HG03039 (cell line): ENCODE data around the gene HIC1.
A peak's percentile ranks its signal among the peaks of the same experiment; 100 is the strongest.
"Not testable (repeated sequence)": the region's sequence is repeated elsewhere in the genome, so short reads cannot be mapped to it uniquely, and the experiment has no call there.

ENCODE experiments used
- ATAC-seq: cut with Tn5 transposase; IDR thresholded peaks from one replicate; pipeline ENCODE4 v1.9.1; 2021; ENCODE audit warnings: mild to moderate bottlenecking, moderate library complexity; ENCODE audit not compliant: unreplicated experiment

HIC1 gene

GRCh38 chr17:2054512-2055291 lies at the start of gene HIC1:
TSS of gene HIC1 (plus strand) at chr17:2055103. CDS start at chr17:2056691, 1,588 bp downstream.
- peak; percentile 28 for ATAC-seq

GRCh38 chr17:2008332-2009126 lies 46.4 kb upstream of the HIC1 start:
- no peak for ATAC-seq

- no peak for ATAC-seq
Measured at GRCh38 chr17:2009737-2010136, 45.2 kb upstream of the HIC1 start.

GRCh38 chr17:2011411-2012371 lies 43.2 kb upstream of the HIC1 start:
- no peak for ATAC-seq

GRCh38 chr17:2012499-2012898 lies 42.4 kb upstream of the HIC1 start:
- ATAC-seq: no peak

GRCh38 chr17:2013220-2013993 lies 41.5 kb upstream of the HIC1 start:
- ATAC-seq: not testable (repeated sequence)

- ATAC-seq: no peak
Measured at GRCh38 chr17:2013994-2014317, 40.9 kb upstream of the HIC1 start.

GRCh38 chr17:2015314-2015713 lies 39.6 kb upstream of the HIC1 start:
- no peak for ATAC-seq

- no peak for ATAC-seq
Measured at GRCh38 chr17:2016494-2016893, 38.4 kb upstream of the HIC1 start.

- ATAC-seq: no peak
Measured at GRCh38 chr17:2017274-2017941, 37.5 kb upstream of the HIC1 start.

- no peak for ATAC-seq
Measured at GRCh38 chr17:2018716-2019510, 36.0 kb upstream of the HIC1 start.

- ATAC-seq: no peak
Measured at GRCh38 chr17:2019723-2020122, 35.2 kb upstream of the HIC1 start.

- ATAC-seq: no peak
Measured at GRCh38 chr17:2020721-2021120, 34.2 kb upstream of the HIC1 start.

- no peak for ATAC-seq
Measured at GRCh38 chr17:2022647-2023240, 32.2 kb upstream of the HIC1 start.

GRCh38 chr17:2023256-2023655 lies 31.6 kb upstream of the HIC1 start:
- ATAC-seq: no peak

- no peak for ATAC-seq
Measured at GRCh38 chr17:2023692-2024571, 31.0 kb upstream of the HIC1 start.

- ATAC-seq: no peak
Measured at GRCh38 chr17:2024572-2025219, 30.2 kb upstream of the HIC1 start.
